T47D (cell line): ENCODE measurements around the gene AP3B2.

ENCODE experiments used
- DNase-seq, 2 experiments: peaks; one replicate each; pipeline versions ENCODE4 v3.0.0 to v3.0.0-alpha.2; 2011 to 2012; ENCODE audit warnings: low read depth in 1 of 2, low spot score in 1 of 2
- JUND ChIP-seq: IDR thresholded peaks from 2 replicates; pipeline ENCODE4 v1.6.1; 2012; ENCODE audit warnings: low read depth
- in situ Hi-C: cut with HindIII; loops from 2 replicates; pipeline ENCODE4 v1.10.0; 2016; ENCODE audit warnings: low sequenced_read_pairs, low pct_unique_long_range_greater_than_20kb

The AP3B2 gene

DNA sequence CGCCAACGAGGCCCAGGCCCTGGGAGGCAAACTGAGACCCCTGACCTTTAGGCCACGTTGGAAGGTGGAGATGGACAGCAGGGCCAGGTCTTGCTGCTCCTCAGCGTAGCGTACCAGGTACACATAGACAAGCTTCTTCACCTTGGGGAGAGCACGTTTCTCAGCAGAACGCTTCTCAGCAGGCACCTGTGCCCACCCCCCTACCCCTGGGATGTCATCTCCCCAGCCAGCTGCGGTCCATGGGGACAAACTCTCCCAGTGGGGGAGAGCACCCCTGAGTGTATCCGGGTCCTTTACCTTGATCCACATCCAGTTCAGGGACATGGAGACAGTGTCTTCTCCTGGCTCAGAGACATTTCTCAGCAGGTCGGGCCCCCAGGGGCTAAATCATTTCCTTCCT, 21.0 kb downstream of the AP3B2 start:
- no peak for TF ChIP-seq JUND
- in situ Hi-C loops: no loop called here
- no peak for DNase-seq

GRCh38 chr15:82681371-82681770, 28.3 kb downstream of the AP3B2 start:
- TF ChIP-seq JUND: no peak
- in situ Hi-C loops: no loop called here
- no peak for DNase-seq

GRCh38 chr15:82680200-82681102, 29.2 kb downstream of the AP3B2 start:
- TF ChIP-seq JUND: no peak
- peak; percentile 72 to 80 for DNase-seq
- in situ Hi-C loops: no loop called here

DNA sequence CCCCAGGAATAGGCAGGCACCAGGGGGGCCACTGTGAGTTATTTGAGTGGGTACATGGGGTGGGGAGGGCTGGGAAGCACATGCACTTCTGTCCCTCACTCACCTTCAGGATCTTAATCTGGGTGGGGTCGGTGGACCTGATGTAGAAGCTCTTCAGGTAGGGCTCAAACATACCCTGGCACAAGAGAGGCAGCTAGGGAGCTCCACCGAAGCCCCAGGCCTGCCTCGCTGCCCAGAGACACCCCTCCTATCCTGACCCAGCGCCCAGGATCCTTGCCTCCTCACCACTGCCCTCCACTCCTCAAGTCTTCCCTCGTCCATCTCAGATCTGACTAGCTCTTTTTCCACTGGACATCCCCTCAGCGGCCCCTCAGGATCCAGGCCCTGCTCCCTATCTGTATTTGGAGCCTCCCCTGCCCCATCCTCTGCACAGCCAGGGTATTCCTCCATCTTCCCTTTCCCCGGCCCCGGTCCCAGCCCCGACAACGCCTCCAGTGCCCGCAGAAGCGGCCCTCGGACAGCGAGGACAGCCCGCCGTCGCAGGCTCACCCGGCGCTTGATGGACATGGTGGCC, 30.0 kb downstream of the AP3B2 start:
- no peak for TF ChIP-seq JUND
- in situ Hi-C loops: no loop called here
- no peak for DNase-seq

DNA sequence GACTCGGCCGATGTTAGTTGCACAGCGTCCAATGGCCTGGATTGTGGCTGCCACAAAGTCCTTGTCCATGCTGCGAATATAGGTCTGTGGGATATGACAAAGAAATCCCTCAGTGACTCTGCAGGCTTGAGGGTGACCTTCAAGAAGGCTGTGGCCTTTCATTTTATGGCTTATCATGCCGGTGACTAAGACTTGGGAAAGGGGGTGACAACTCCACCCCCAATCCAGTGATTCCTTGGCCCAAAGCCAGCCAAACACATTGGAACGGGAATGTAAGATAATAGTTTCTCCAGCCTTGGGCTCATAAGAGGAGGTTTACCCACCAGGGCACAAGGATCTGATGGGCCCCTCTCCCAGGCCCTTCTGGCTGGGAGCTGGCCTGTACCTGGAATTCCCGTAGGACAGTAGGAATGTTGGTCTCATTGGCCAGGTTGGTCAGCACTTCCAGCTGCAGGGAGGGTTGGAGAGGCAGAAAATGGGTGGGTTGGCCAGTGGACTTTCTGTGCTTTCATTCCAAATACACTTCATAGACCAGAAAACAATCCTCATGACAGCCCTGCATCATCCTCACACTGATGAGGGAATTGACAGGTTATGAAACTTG, 31.9 kb downstream of the AP3B2 start:
- TF ChIP-seq JUND: no peak
- DNase-seq: no peak
- in situ Hi-C loops: no loop called here

- in situ Hi-C loops: no loop called here
- no peak for DNase-seq
- TF ChIP-seq JUND: no peak
Observed at GRCh38 chr15:82674873-82675272, 34.8 kb downstream of the AP3B2 start.

DNA sequence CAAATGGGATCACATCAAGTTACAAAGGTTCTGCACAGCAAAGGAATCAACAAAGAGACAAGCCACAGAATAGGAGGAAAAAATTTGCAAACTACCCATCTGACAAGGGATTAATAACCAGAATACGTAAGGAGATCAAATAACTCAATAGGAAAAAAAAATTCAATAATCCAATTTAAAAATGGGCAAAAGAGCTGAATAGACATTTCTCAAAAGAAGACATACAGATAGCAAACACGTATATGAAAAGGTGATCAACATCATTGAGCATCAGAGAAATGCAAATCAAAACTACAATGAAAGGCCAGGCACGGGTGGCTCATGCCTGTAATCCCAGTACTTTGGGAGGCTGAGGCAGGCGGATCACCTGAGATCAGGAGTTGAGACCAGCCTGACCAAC, 39.0 kb downstream of the AP3B2 start:
- TF ChIP-seq JUND: no peak
- no peak for DNase-seq
- in situ Hi-C loops: no loop called here

GRCh38 chr15:82666606-82667005, 43.1 kb downstream of the AP3B2 start:
- TF ChIP-seq JUND: no peak
- in situ Hi-C loops: no loop called here

GRCh38 chr15:82664021-82664420, 45.7 kb downstream of the AP3B2 start:
- no peak for DNase-seq
- in situ Hi-C loops: no loop called here
- no peak for TF ChIP-seq JUND

More at GRCh38 chr15:82666606-82667005, 43.1 kb downstream of the AP3B2 start:
- no peak for DNase-seq

- peak; percentile 69 to 83 for DNase-seq
- in situ Hi-C loops: no loop called here
- no peak for TF ChIP-seq JUND
Observed at GRCh38 chr15:82663186-82663600, 46.5 kb downstream of the AP3B2 start.

GRCh38 chr15:82662641-82663040, 47.0 kb downstream of the AP3B2 start:
- no peak for DNase-seq
- no peak for TF ChIP-seq JUND
- in situ Hi-C loops: no loop called here

- no peak for DNase-seq
- in situ Hi-C loops: no loop called here
- no peak for TF ChIP-seq JUND
Observed at GRCh38 chr15:82660378-82660777, 49.3 kb downstream of the AP3B2 start.

GRCh38 chr15:82656641-82657266, 52.9 kb downstream of the AP3B2 start:
- TF ChIP-seq JUND: no peak
- in situ Hi-C loops: no loop called here
- no peak for DNase-seq
